MM.1S (cell line): ENCODE results near the gene FKBP7.
"Not testable (repeated sequence)": the region's sequence is repeated elsewhere in the genome, so short reads cannot be mapped to it uniquely, and the experiment has no call there.

Source experiments
- DNase-seq: peaks from one replicate; pipeline ENCODE4 v3.0.0-alpha.2; 2015
- H2AFZ ChIP-seq: fragments of 300-600 bp; sonication (generic); 2 replicates; pipeline ENCODE4 v1.6.0; 2016; ENCODE audit warnings: antibody characterized with exemption, low read length
- H3F3A ChIP-seq: fragments of 300-600 bp; sonication (generic); 2 replicates; pipeline ENCODE4 v1.6.1; 2016; ENCODE audit warnings: mild to moderate bottlenecking, antibody characterized with exemption, low read length, moderate library complexity, mixed read lengths; ENCODE audit not compliant: insufficient read depth
- H3K27ac ChIP-seq: fragments of 300-600 bp; sonication (generic); 2 replicates; pipeline ENCODE4 v1.5.1; 2016; ENCODE audit warnings: mild to moderate bottlenecking, low read length
- H3K27me3 ChIP-seq: fragments of 300-600 bp; sonication (generic); replicated peaks from 2 replicates; pipeline ENCODE4 v1.6.0; 2016; ENCODE audit warnings: low read length; ENCODE audit not compliant: insufficient read depth
- H3K36me3 ChIP-seq: fragments of 300-600 bp; sonication (generic); replicated peaks from 2 replicates; pipeline ENCODE4 v1.6.1; 2016; ENCODE audit warnings: mild to moderate bottlenecking, low read length, mixed read lengths; ENCODE audit not compliant: insufficient read depth
- H3K4me1 ChIP-seq: fragments of 300-600 bp; sonication (generic); 2 replicates; pipeline ENCODE4 v1.6.1; 2016; ENCODE audit warnings: low read length, mixed read lengths
- H3K4me2 ChIP-seq: fragments of 300-600 bp; sonication (generic); 2 replicates; pipeline ENCODE4 v1.6.0; 2016; ENCODE audit warnings: low read depth, low read length
- H3K4me3 ChIP-seq: fragments of 300-600 bp; sonication (generic); 2 replicates; pipeline ENCODE4 v1.5.1; 2016; ENCODE audit warnings: low read length, mixed read lengths
- H3K79me2 ChIP-seq: fragments of 300-600 bp; sonication (generic); 2 replicates; pipeline ENCODE4 v1.6.1; 2016; ENCODE audit warnings: mixed run types, low read length, mixed read lengths
- H3K9ac ChIP-seq: fragments of 300-600 bp; sonication (generic); 2 replicates; pipeline ENCODE4 v1.6.1; 2016; ENCODE audit warnings: low read length, mixed read lengths
- H3K9me2 ChIP-seq: fragments of 300-600 bp; sonication (generic); replicated peaks from 2 replicates; pipeline ENCODE4 v1.6.1; 2016; ENCODE audit warnings: mild to moderate bottlenecking, low read length, mixed read lengths; ENCODE audit not compliant: insufficient read depth
- H3K9me3 ChIP-seq: fragments of 300-600 bp; sonication (generic); replicated peaks from 2 replicates; pipeline ENCODE4 v1.6.1; 2016; ENCODE audit warnings: mild to moderate bottlenecking, low read length, mixed read lengths; ENCODE audit not compliant: insufficient read depth
- H4K20me1 ChIP-seq: fragments of 300-600 bp; sonication (generic); 2 replicates; pipeline ENCODE4 v1.6.1; 2016; ENCODE audit warnings: mild to moderate bottlenecking, low read length, moderate library complexity, mixed read lengths; ENCODE audit not compliant: insufficient read depth
- CTCF ChIP-seq: fragments of 300-600 bp; sonication (generic); IDR thresholded peaks from 2 replicates; pipeline ENCODE4 v1.5.1; 2016; ENCODE audit warnings: antibody characterized with exemption, low read length, mixed read lengths
- EZH2 ChIP-seq: fragments of 300-600 bp; sonication (generic); optimal IDR thresholded peaks from 2 replicates; pipeline ENCODE3; 2017; ENCODE audit warnings: low read depth, mild to moderate bottlenecking, antibody characterized with exemption, low read length, mixed read lengths
- EZH2phosphoT487 ChIP-seq: fragments of 300-600 bp; sonication (generic); IDR thresholded peaks from 2 replicates; pipeline ENCODE4 v1.6.1; 2018; ENCODE audit warnings: antibody characterized with exemption, low read length

FKBP7 gene

GRCh38 chr2:178474560-178474959 lies 3.8 kb downstream of the FKBP7 start:
- H3K9me3 ChIP-seq: no peaks in the 10 kb centered on the region
- no peak overlapping the region for H3K4me3 ChIP-seq
- no peak overlapping the region for H3K27ac ChIP-seq
- H3F3A ChIP-seq: peaks cover 19% of the 10 kb centered on the region
- H3K4me1 ChIP-seq: peaks cover 7% of the 10 kb centered on the region
- H4K20me1 ChIP-seq: no peaks in the 10 kb centered on the region
- no peaks in the 10 kb centered on the region for H3K36me3 ChIP-seq
- TF ChIP-seq EZH2: no peak
- no peak for TF ChIP-seq EZH2phosphoT487
- TF ChIP-seq CTCF: no peak
- no peaks in the 10 kb centered on the region for H3K27me3 ChIP-seq
- H3K4me2 ChIP-seq: no peak overlapping the region
- H2AFZ ChIP-seq: no peak overlapping the region
- no peaks in the 10 kb centered on the region for H3K9me2 ChIP-seq
- no peaks in the 10 kb centered on the region for H3K79me2 ChIP-seq
- no peak overlapping the region for H3K9ac ChIP-seq
- no peak for DNase-seq

GRCh38 chr2:178473931-178474330 lies 4.5 kb downstream of the FKBP7 start:
- Histone ChIP-seq H3K9me3 (no peaks in the 10 kb centered on the region), H3K4me1 (peaks cover 4% of the 10 kb centered on the region; the same call in 1 of the 2 replicates), H3K9me2 (no peaks in the 10 kb centered on the region), H4K20me1 (no peaks in the 10 kb centered on the region), H3K9ac (no peak overlapping the region), H3K4me2 (no peak overlapping the region), H3K27ac (no peak overlapping the region), H3K36me3 (no peaks in the 10 kb centered on the region), H3F3A (peaks cover 13% of the 10 kb centered on the region), H3K79me2 (no peaks in the 10 kb centered on the region), H3K27me3 (no peaks in the 10 kb centered on the region), H3K4me3 (no peak overlapping the region), H2AFZ (no peak overlapping the region)
- no peak for DNase-seq
- TF ChIP-seq CTCF (no peak), EZH2 (no peak), EZH2phosphoT487 (no peak)

GRCh38 chr2:178473373-178473772 lies 5.0 kb downstream of the FKBP7 start:
- no peaks in the 10 kb centered on the region for H4K20me1 ChIP-seq
- H2AFZ ChIP-seq: no peak overlapping the region
- no peak overlapping the region for H3K9ac ChIP-seq
- H3K36me3 ChIP-seq: no peaks in the 10 kb centered on the region
- H3K27me3 ChIP-seq: no peaks in the 10 kb centered on the region
- TF ChIP-seq CTCF (no peak), EZH2phosphoT487 (no peak), EZH2 (no peak)
- H3K79me2 ChIP-seq: no peaks in the 10 kb centered on the region
- no peak for DNase-seq
- H3K9me2 ChIP-seq: no peaks in the 10 kb centered on the region
- no peak overlapping the region for H3K27ac ChIP-seq
- no peak overlapping the region for H3K4me3 ChIP-seq
- peaks cover 4% of the 10 kb centered on the region; the same call in 1 of the 2 replicates for H3K4me1 ChIP-seq
- peaks cover 7% of the 10 kb centered on the region; the same call in 1 of the 2 replicates for H3F3A ChIP-seq
- no peaks in the 10 kb centered on the region for H3K9me3 ChIP-seq
- no peak overlapping the region for H3K4me2 ChIP-seq

GRCh38 chr2:178471313-178471712 lies 7.1 kb downstream of the FKBP7 start:
- not testable (repeated sequence) for H3K9me3 ChIP-seq, H3K9me2 ChIP-seq, H3K9ac ChIP-seq, DNase-seq, H3F3A ChIP-seq, H2AFZ ChIP-seq, H4K20me1 ChIP-seq, H3K79me2 ChIP-seq, H3K4me2 ChIP-seq, H3K4me1 ChIP-seq, H3K27me3 ChIP-seq, H3K36me3 ChIP-seq, H3K4me3 ChIP-seq, H3K27ac ChIP-seq
